Activated T-cell treated with anti-CD3 and anti-CD28 coated beads, Interleukin-2, amount 50 U/mL, for 4 hours (primary cell): ENCODE data around the gene SPSB2. TPM values are rescaled to one million over a fixed set of nuclear protein-coding genes. Genes with fewer than 3 reads are reported as not detected.
"Not testable (repeated sequence)": the region's sequence is repeated elsewhere in the genome, so short reads cannot be mapped to it uniquely, and the experiment has no call there.

Experiments
- ATAC-seq, 2 donors: fragments of 200-7000 bp; cut with Tn5 transposase; one replicate each; pipeline ENCODE4 v1.10.0; 2021
- DNase-seq: peaks from one replicate; pipeline ENCODE4 v3.0.0-alpha.2; 2020
- H3K27me3 Mint-ChIP-seq: one replicate; pipeline ENCODE4 v1.8.0; 2021; ENCODE audit warnings: low read depth, mixed read lengths
- H3K36me3 Mint-ChIP-seq: one replicate; pipeline ENCODE4 v1.8.0; 2022; ENCODE audit warnings: mixed read lengths; ENCODE audit not compliant: insufficient read depth
- H3K4me1 Mint-ChIP-seq: one replicate; pipeline ENCODE4 v1.8.0; 2021; ENCODE audit warnings: low read depth, mixed read lengths
- H3K4me3 Mint-ChIP-seq: one replicate; pipeline ENCODE4 v1.8.0; 2021; ENCODE audit warnings: mild to moderate bottlenecking, moderate library complexity, mixed read lengths
- H3K9me3 Mint-ChIP-seq: one replicate; pipeline ENCODE4 v1.8.0; 2021; ENCODE audit warnings: mixed read lengths
- total RNA-seq, 3 donors: library from RNA; stranded (reverse); gene quantifications; one replicate each; pipeline ENCODE4 v1.2.1, GENCODE V29; 2021

The SPSB2 gene
- total RNA-seq, 3 donors from 2014 or later: 5.6 to 8.5 (median 6.7) TPM

- H3K27me3 Mint-ChIP-seq, DNase-seq, H3K9me3 Mint-ChIP-seq, H3K4me1 Mint-ChIP-seq, H3K36me3 Mint-ChIP-seq, ATAC-seq: not testable (repeated sequence)
- peak overlapping the region; percentile 81 for H3K4me3 Mint-ChIP-seq
These were observed 16.9 kb upstream of the SPSB2 start for GRCh38 chr12:6889775-6890573.

DNA sequence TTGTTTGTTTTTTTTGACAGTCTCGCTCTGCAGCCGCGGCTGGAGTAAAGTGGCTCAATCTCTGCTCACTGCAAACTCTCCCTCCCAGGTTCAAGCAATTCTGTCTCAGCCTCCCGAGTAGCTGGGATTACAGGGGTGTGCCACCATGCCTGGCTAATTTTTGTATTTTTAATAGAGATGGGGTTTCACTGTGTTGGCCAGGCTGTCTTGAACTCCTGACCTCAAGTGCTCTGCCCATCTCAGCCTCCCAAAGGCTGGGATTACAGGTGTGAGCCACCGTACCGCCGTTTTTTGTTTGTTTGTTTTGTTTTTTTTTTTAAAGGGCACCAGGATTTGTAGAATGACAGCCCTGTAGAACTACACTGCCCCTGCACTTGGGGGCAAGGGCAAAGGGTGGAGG, 15.7 kb upstream of the SPSB2 start:
- ATAC-seq, H3K9me3 Mint-ChIP-seq, H3K36me3 Mint-ChIP-seq: not testable (repeated sequence)

GRCh38 chr12:6888360-6888759, 15.3 kb upstream of the SPSB2 start:
- H3K9me3 Mint-ChIP-seq: no peaks in the 10 kb centered on the region
- no peaks in the 10 kb centered on the region for H3K27me3 Mint-ChIP-seq
- peaks cover 9% of the 10 kb centered on the region for H3K36me3 Mint-ChIP-seq
- no peak for ATAC-seq
- H3K4me3 Mint-ChIP-seq: no peak overlapping the region
- no peak for DNase-seq
- peaks cover 9% of the 10 kb centered on the region for H3K4me1 Mint-ChIP-seq

More for the DNA sequence above, 15.7 kb upstream of the SPSB2 start:
- H3K27me3 Mint-ChIP-seq, DNase-seq, H3K4me1 Mint-ChIP-seq, H3K4me3 Mint-ChIP-seq: not testable (repeated sequence)

DNA sequence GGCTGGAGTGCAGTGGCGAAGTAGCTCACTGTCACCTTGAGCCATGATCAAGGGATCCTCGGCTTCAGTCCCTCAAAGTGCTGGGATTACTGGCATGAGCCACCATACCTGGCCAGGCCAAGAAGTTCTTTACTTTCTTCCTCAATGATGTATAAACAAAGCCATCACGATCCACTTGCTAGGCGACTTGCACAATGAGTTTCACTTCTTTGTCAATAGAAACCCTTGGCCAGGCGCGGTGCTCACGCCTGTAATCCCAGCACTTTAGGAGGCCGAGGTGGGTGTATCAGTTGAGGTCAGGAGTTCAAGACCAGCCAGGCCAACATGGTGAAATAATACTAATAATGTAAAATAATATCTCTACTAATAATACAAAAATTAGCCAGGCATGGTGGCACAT, 14.4 kb upstream of the SPSB2 start:
- Mint-ChIP-seq H3K9me3 (no peaks in the 10 kb centered on the region), H3K4me1 (peaks cover 9% of the 10 kb centered on the region), H3K4me3 (no peak overlapping the region), H3K36me3 (peaks cover 9% of the 10 kb centered on the region), H3K27me3 (no peaks in the 10 kb centered on the region)
- ATAC-seq (no peak), DNase-seq (no peak)

DNA sequence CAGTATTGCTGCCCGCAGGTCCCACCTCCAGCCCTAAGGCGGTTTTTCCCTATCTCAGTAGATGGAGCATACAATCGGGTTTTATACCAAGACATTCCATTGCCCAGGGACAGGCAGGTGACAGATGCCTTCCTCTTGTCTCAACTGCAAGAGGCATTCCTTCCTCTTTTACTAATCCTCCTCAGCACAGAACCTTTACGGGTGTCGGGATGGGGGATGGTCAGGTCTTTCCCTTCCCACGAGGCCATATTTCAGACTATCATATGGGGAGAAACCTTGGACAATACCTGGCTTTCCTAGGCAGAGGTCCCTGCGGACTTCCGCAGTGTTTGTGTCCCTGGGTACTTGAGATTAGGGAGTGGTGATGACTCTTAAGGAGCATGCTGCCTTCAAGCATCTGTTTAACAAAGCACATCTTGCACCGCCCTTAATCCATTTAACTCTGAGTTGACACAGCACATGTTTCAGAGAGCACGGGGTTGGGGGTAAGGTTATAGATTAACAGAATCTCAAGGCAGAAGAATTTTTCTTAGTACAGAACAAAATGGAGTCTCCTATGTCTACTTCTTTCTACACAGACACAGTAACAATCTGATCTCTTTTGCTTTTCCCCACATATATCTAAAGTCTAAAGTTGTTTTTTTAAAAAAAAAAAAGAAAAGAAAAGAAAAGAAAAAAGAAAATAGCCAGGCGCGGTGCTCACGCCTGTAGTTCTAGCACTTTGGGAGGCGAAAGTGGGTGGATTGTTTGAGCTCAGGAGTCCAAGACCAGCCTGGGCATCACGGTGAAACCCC, 13.3 kb upstream of the SPSB2 start:
- not testable (repeated sequence) for H3K4me1 Mint-ChIP-seq, H3K36me3 Mint-ChIP-seq, ATAC-seq, H3K4me3 Mint-ChIP-seq, H3K27me3 Mint-ChIP-seq, H3K9me3 Mint-ChIP-seq, DNase-seq

DNA sequence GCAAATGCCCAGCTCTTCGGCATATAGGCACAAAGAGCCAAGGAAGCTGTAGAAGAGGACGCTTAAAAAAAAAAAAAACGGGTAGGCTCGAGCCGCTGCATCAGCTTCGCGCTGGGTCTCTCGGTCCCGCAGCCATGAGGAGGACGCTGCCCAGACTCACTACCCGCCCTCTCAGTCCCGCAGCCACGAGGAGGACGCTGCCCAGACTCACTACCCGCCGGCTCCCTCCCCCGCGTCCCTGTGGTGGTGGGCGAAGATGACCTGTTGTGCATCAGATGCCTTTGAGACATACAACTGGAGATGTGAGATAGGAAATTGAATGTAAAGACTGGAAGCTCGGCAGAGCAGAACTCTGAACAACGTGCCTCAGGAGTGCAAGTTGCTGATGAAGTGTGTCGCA, 11.4 kb upstream of the SPSB2 start:
- DNase-seq (no peak), ATAC-seq (no peak)
- Mint-ChIP-seq H3K36me3 (peaks cover 9% of the 10 kb centered on the region), H3K27me3 (no peaks in the 10 kb centered on the region), H3K9me3 (no peaks in the 10 kb centered on the region), H3K4me1 (no peaks in the 10 kb centered on the region), H3K4me3 (no peak overlapping the region)

GRCh38 chr12:6883683-6884082, 10.6 kb upstream of the SPSB2 start:
- Mint-ChIP-seq H3K27me3 (no peaks in the 10 kb centered on the region), H3K36me3 (peaks cover 9% of the 10 kb centered on the region), H3K4me1 (no peaks in the 10 kb centered on the region), H3K4me3 (no peak overlapping the region), H3K9me3 (no peaks in the 10 kb centered on the region)
- ATAC-seq (no peak), DNase-seq (no peak)

GRCh38 chr12:6883252-6883651, 10.1 kb upstream of the SPSB2 start:
- ATAC-seq (no peak), DNase-seq (no peak)
- no peak overlapping the region for H3K4me3 Mint-ChIP-seq
- H3K9me3 Mint-ChIP-seq: no peaks in the 10 kb centered on the region
- no peaks in the 10 kb centered on the region for H3K27me3 Mint-ChIP-seq
- peaks cover 9% of the 10 kb centered on the region for H3K36me3 Mint-ChIP-seq
- H3K4me1 Mint-ChIP-seq: no peaks in the 10 kb centered on the region

- ATAC-seq, H3K9me3 Mint-ChIP-seq, H3K27me3 Mint-ChIP-seq, DNase-seq, H3K36me3 Mint-ChIP-seq, H3K4me3 Mint-ChIP-seq, H3K4me1 Mint-ChIP-seq: not testable (repeated sequence)
These were observed 6.7 kb upstream of the SPSB2 start for GRCh38 chr12:6879824-6880223.

- not testable (repeated sequence) for H3K9me3 Mint-ChIP-seq, H3K27me3 Mint-ChIP-seq, ATAC-seq, DNase-seq
- peaks cover 39% of the 10 kb centered on the region for H3K4me1 Mint-ChIP-seq
- peak overlapping the region; percentile 92 for H3K4me3 Mint-ChIP-seq
- peaks cover 21% of the 10 kb centered on the region for H3K36me3 Mint-ChIP-seq
These were observed 889 bp upstream of the SPSB2 start for GRCh38 chr12:6874015-6874368.

GRCh38 chr12:6872073-6873048, 742 bp downstream of the SPSB2 start:
- Mint-ChIP-seq H3K27me3 (no peaks in the 10 kb centered on the region), H3K9me3 (no peaks in the 10 kb centered on the region), H3K4me3 (peak overlapping the region; percentile 92), H3K4me1 (peaks cover 47% of the 10 kb centered on the region), H3K36me3 (peaks cover 26% of the 10 kb centered on the region)
- peak; percentile 39 to 42 for ATAC-seq
- peak; percentile 82 for DNase-seq

DNA sequence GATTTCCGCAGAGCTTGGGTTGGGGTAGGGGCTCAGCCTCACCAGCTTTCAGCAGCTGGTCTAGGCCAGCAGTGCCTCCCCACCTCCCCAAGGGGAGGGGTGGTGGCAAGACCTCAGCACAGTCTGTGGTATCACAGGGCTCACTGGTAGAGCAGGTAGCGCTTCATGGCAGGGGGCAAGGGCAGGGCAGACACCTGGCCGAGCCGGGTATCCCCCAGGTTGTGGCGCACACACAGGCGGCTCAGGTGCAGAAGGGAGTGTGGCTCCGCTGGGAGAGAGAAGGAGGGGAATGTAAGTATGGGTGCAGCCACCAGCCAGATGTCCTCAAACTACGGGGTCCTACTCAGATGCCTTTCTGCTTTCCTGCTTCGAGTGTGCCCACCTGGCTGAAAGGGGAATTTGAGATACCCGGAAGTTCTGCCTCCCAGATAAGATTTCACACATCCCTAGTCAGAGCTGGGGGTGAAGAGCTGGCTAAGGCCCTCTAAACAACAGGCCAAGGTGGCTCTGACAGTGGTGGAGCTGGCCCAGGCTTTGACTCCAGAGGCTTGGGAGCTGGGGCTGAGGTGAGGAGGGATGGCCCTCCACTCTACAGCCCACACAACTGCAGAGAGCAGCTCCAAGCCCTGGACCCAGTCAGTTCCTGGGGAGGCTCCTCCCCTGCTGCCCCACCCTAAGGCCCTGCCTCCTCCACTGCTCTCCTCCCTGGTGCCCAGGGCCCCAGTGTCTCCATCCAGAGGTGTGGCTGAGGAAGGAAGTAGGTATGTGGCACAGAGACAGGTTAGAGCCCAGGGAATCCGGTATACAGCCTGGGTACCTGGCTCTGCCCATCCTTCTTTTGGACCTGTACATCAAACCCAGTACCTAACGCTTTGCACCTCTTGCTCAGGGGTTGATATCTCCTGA, 1.8 kb downstream of the SPSB2 start:
- ATAC-seq (no peak), DNase-seq (no peak)
- H3K4me1 Mint-ChIP-seq: peaks cover 53% of the 10 kb centered on the region
- no peaks in the 10 kb centered on the region for H3K27me3 Mint-ChIP-seq
- H3K4me3 Mint-ChIP-seq: peak overlapping the region; percentile 92
- no peaks in the 10 kb centered on the region for H3K9me3 Mint-ChIP-seq
- H3K36me3 Mint-ChIP-seq: peaks cover 26% of the 10 kb centered on the region

DNA sequence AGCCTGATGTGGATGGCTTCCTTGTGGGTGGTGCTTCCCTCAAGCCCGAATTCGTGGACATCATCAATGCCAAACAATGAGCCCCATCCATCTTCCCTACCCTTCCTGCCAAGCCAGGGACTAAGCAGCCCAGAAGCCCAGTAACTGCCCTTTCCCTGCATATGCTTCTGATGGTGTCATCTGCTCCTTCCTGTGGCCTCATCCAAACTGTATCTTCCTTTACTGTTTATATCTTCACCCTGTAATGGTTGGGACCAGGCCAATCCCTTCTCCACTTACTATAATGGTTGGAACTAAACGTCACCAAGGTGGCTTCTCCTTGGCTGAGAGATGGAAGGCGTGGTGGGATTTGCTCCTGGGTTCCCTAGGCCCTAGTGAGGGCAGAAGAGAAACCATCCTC, 2.8 kb downstream of the SPSB2 start:
- H3K9me3 Mint-ChIP-seq, DNase-seq, H3K27me3 Mint-ChIP-seq, ATAC-seq: not testable (repeated sequence)
- H3K4me1 Mint-ChIP-seq: peaks cover 53% of the 10 kb centered on the region
- H3K36me3 Mint-ChIP-seq: peaks cover 33% of the 10 kb centered on the region
- H3K4me3 Mint-ChIP-seq: peak overlapping the region; percentile 49
